Skin epidermis (tissue), 12 donors: Measurements from ENCODE around the gene PTRH1.

Experiments used
- H3K27ac ChIP-seq, 21 experiments: fragments of 200-600 bp; sonication (generic) in 11 of 21; one replicate each; pipeline ENCODE4 v1.5.0; 2020; ENCODE audit warnings: mild to moderate bottlenecking in 3 of 21, inconsistent platforms in 2 of 21, moderate library complexity in 2 of 21
- H3K4me3 ChIP-seq, 7 experiments: fragments of 200-600 bp; sonication (generic) in 2 of 7; one replicate each; pipeline ENCODE4 v1.5.0; 2020; ENCODE audit warnings: inconsistent platforms in 2 of 7, mild to moderate bottlenecking in 2 of 7, moderate library complexity in 1 of 7

PTRH1 gene

GRCh38 chr9:127703289-127703946 is 12.0 kb downstream of the PTRH1 start:
- no peak overlapping the region for H3K27ac ChIP-seq

DNA sequence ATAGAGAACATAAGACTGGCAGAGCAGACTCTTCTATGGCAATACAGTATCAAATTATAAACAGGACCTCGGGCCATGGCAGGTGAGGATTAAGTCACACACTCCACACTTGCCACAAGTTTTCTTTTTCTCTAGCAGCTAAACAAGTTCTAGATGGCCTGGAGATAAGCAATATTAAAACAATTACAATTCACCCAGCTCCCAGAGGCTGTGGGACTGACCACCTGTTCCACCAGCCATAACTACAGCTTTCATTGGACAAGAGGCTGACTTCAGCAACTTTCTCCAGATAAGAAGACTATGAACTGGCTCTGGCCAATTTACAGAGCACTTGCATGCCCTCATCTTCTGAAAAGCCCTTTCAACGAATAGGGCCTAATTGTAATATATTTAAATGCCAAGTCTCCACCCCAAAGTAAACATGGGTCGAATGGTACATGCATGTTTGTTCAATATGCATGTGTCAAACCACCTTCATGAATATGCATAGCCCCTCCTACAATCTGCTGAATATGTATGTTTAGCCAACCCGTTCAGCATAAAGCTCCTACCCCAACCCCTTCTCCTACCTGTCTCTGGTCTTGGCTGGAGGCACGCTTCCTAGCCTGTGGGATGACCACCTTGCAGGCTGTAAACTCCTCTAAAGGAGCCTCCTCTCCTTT is 14.7 kb downstream of the PTRH1 start:
- Histone ChIP-seq H3K4me3 (no peak overlapping the region), H3K27ac (no peak overlapping the region)

More at GRCh38 chr9:127703289-127703946, 12.0 kb downstream of the PTRH1 start:
- H3K4me3 ChIP-seq = no peak overlapping the region

- H3K4me3 ChIP-seq = no peak overlapping the region
- H3K27ac ChIP-seq = peak overlapping the region in 13 of 21 experiments; percentile 42 to 92 (median 75)
Observed at GRCh38 chr9:127700140-127700539, 15.3 kb downstream of the PTRH1 start.

DNA sequence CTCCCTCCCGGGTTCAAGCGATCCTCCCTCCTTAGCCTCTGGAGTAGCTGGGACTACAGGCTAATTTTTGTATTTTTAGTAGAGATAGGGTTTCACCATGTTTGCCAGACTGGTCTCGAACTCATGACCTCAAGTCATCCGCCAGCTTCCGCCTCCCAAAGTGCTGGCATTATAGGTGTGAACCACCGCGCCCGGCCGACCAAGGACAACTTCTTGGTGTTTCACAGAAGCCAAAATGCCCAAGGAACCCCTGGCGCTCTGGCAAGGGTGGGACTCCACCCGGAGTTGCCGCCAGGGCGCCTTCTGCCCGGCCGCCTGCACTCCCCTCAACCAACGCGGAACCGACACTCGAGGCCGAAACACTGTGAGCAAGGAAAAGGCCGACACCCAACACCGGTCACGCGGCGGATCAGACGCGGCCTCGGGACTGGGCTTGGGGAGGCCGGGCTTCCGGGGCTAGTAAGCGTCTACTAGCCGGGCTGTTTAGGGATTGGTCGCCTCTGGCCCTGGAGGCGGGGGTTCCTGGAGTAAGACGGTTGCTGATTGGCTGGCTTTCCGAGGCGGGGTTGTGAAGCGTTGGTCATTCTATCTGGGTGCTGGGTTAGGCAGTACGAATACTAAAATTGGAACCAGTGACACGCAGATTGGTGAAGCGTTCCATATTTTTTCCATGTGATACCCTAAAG is 16.3 kb downstream of the PTRH1 start:
- Histone ChIP-seq H3K27ac (peak overlapping the region; percentile 8 to 92 (median 80)), H3K4me3 (peak overlapping the region in 6 of 7 experiments; percentile 7 to 31 (median 19))

DNA sequence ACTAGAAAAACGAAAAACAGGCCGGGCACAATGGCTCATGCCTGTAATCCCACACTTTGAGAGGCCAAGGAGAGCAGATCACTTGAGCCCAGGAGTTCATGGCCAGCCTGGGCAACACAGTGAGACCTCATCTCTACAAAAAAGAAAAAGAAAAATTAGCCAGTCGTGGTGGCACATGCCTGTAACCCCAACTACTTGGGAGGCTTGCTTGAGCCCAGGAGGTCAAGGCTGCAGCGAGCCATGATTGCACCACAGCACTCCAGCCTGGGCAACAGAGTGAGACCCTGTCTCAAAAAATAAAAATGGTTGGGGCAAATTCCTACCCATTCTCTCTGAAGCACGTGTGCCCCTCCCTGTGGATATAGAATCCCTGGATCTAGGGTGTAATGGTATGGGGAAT is 17.1 kb downstream of the PTRH1 start:
- no peak overlapping the region for H3K4me3 ChIP-seq
- peak overlapping the region in 8 of 21 experiments; percentile 69 to 92 (median 82) for H3K27ac ChIP-seq

DNA sequence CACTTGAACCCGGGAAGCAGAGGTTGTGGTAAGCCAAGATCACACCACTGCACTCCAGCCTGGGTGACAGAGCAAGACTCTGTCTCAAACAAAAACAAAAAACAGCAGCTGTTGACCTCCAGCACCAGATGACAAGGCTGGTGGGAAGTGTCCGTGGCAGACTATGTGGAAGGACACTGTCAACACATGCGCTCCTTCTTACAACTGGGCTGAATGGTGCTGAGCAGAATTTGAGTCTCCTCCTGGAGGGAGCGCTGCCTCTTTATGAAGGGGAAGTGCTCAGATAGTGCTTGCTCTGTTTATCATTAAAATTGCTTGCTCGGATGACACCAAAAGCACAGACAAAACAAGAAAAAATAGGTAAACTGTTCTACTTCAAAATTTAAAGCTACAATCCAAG is 17.9 kb downstream of the PTRH1 start:
- Histone ChIP-seq H3K27ac (peak overlapping the region in 2 of 21 experiments; percentile 22 to 23), H3K4me3 (no peak overlapping the region)

DNA sequence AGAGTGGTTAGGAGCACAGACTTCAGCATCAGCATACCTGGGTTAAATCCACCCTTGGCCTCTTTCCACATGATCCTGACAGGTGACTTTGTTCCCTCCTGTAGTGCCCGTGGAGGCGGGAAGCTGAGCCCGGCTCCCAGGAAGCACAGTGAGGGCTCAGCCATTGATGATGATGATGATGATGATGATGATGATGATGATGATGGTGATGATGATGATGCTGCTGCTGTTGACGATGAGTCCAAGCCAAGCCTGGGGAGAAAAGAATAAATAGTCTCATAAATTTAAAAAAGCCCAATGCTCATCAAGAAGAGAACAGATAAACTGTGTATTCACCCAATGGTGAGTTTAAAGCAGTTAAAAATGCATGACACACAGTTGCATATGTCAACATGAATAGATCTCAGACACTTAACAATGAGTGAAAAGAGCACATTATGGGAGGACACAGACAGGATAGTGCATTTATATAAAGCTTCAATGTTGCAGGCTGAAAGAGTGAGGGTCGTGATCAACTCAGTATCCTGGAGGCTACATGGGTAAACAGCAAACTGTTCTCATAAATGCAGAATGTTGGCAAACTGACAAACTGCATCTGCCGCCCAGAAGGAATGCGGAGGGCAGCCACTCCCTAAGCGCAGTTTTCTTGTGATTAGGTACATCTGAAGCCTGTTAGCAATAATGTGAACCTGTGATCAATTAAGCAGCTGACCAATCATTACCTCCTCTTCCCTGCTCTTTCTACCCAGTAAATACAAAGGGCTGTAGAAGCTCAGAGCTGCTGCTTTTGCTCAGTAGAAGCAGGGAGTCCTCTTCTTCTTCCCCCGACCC is 20.4 kb downstream of the PTRH1 start:
- peak overlapping the region in 3 of 21 experiments; percentile 28 to 32 (median 29) for H3K27ac ChIP-seq

GRCh38 chr9:127693697-127694096 is 21.8 kb downstream of the PTRH1 start:
- no peak overlapping the region for H3K27ac ChIP-seq
- no peak overlapping the region for H3K4me3 ChIP-seq

More for the DNA sequence above, 20.4 kb downstream of the PTRH1 start:
- H3K4me3 ChIP-seq = no peak overlapping the region

DNA sequence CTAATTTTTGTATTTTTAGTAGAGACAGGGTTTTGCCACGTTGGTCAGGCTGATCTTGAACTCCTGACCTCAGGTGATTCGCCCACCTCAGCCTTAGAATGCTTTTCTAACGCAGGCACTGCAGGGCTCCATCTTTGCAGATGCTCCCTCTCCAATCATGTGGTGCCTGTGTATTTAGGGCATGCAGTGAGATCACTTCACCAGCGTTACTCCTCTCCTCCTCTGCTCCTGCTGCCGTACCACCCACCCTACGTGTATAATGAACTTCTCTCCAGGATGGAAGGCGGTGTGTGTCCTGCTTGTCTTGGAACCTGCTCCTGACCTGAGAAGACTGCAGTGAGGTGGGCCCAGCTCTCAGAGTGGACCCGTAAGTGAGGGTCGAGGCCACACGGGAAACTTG is 22.3 kb downstream of the PTRH1 start:
- no peak overlapping the region for H3K27ac ChIP-seq
- H3K4me3 ChIP-seq = no peak overlapping the region

DNA sequence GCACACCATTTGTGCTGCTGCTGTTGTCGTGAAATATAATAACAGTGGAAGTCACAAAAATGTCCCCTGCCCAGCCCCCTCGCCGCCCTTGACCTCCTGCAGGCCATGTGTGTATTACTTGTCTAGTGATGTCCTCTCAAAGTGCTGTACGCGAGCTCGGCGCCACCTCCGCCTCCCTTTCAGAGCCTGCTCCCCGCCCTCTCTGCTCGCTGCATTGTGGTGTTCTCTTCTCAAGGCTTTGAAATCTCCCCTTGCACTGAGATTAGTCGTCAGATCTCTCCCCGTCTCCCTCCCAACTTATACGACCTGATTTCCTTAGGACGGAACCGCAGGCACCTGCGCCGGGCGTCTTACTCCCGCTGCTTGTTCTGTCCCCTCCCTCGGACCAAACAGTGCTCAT is 23.4 kb downstream of the PTRH1 start:
- Histone ChIP-seq H3K27ac (no peak overlapping the region), H3K4me3 (no peak overlapping the region)

GRCh38 chr9:127690735-127691134 is 24.7 kb downstream of the PTRH1 start:
- no peak overlapping the region for H3K27ac ChIP-seq
- no peak overlapping the region for H3K4me3 ChIP-seq

- H3K4me3 ChIP-seq = no peak overlapping the region
- H3K27ac ChIP-seq = no peak overlapping the region
Observed at GRCh38 chr9:127689329-127690000, 26.0 kb downstream of the PTRH1 start.

- Histone ChIP-seq H3K4me3 (no peak overlapping the region), H3K27ac (no peak overlapping the region)
Observed at GRCh38 chr9:127686461-127687393, 28.7 kb downstream of the PTRH1 start.

GRCh38 chr9:127684576-127684975 is 30.9 kb downstream of the PTRH1 start:
- Histone ChIP-seq H3K27ac (no peak overlapping the region), H3K4me3 (no peak overlapping the region)

DNA sequence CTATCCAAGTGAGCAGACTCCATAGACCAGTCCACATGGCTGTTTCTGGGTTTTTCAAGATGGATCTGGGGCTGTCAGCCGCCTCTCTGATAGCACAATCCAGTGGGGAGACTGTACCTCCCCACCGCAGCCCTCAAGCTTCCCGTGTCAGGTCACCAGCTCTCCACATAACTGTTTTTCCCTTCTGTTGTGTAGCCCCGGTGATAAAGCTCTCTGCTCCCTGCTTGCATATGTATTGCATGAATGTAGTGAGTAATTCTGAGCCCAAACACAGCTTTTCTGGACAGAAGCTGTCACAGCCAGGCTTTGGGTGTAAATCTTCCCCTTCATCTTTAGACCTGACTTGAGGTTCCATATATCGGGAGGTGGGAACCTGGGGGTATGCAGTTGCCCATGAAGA is 31.7 kb downstream of the PTRH1 start:
- H3K4me3 ChIP-seq = no peak overlapping the region
- H3K27ac ChIP-seq = no peak overlapping the region

GRCh38 chr9:127682351-127683136 is 32.9 kb downstream of the PTRH1 start:
- no peak overlapping the region for H3K4me3 ChIP-seq
- H3K27ac ChIP-seq = no peak overlapping the region

DNA sequence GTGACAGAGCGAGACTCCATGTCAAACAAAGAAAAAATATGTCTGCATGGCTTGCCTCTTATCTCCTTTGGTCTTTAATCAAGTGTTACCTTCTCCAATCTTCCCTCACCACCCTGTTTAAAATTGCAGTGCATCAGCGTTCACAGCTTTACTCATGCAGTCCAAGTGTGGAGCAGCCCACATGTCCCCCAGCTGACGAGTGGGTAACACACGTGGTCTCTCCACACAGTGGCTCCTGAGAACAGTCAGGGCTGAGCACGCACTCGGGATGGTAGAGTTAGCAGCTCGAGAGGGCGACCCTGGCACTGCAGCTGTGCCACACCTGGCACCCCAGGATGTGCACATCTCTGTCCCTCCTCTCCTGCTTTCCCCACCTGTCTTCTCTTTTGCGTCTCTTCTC is 34.6 kb downstream of the PTRH1 start:
- Histone ChIP-seq H3K27ac (no peak overlapping the region), H3K4me3 (no peak overlapping the region)

- H3K4me3 ChIP-seq = no peak overlapping the region
- no peak overlapping the region for H3K27ac ChIP-seq
Observed at GRCh38 chr9:127680226-127680625, 35.2 kb downstream of the PTRH1 start.
